Mucosa of gallbladder (tissue), 1 donor: Measurements from ENCODE around the gene HAPLN3. TPM values are rescaled to one million over a fixed set of nuclear protein-coding genes. Genes with fewer than 3 reads are reported as not detected.

Source experiments
- DNase-seq: peaks from one replicate; pipeline ENCODE4 v3.0.0-alpha.2; 2020; ENCODE audit warnings: low spot score
- total RNA-seq: library from RNA; stranded (reverse); gene quantifications from one replicate; pipeline ENCODE4 v1.2.1, GENCODE V29; 2021
- donor health status: DM: no; HTN: no; CAD: no.

HAPLN3 gene
- total RNA-seq, 1 donor from 2014 or later, result 3.9 TPM

- DNase-seq, result no peak
Observed at GRCh38 chr15:88911766-88912118, 16.4 kb upstream of the HAPLN3 start.

- DNase-seq, result no peak
Observed at GRCh38 chr15:88909956-88910831, 14.8 kb upstream of the HAPLN3 start.

GRCh38 chr15:88908697-88909621 lies 13.6 kb upstream of the HAPLN3 start:
- no peak for DNase-seq

- DNase-seq, result no peak
Observed at GRCh38 chr15:88908123-88908522, 12.8 kb upstream of the HAPLN3 start.

- DNase-seq, result no peak
Observed at GRCh38 chr15:88907111-88907510, 11.8 kb upstream of the HAPLN3 start.

GRCh38 chr15:88906551-88906950 lies 11.2 kb upstream of the HAPLN3 start:
- no peak for DNase-seq

- DNase-seq, result no peak
Observed at GRCh38 chr15:88906130-88906529, 10.8 kb upstream of the HAPLN3 start.

GRCh38 chr15:88905576-88905975 lies 10.2 kb upstream of the HAPLN3 start:
- DNase-seq, result no peak

GRCh38 chr15:88904624-88905327 lies 9.4 kb upstream of the HAPLN3 start:
- DNase-seq, result peak; percentile 83

GRCh38 chr15:88904257-88904623 lies 8.9 kb upstream of the HAPLN3 start:
- no peak for DNase-seq

GRCh38 chr15:88902846-88903245 lies 7.5 kb upstream of the HAPLN3 start:
- no peak for DNase-seq

- DNase-seq, result no peak
Observed at GRCh38 chr15:88902221-88902835, 7.0 kb upstream of the HAPLN3 start.

GRCh38 chr15:88901508-88902220 lies 6.3 kb upstream of the HAPLN3 start:
- DNase-seq, result no peak

- DNase-seq, result no peak
Observed at GRCh38 chr15:88900982-88901418, 5.7 kb upstream of the HAPLN3 start.

GRCh38 chr15:88900309-88900981 lies 5.1 kb upstream of the HAPLN3 start:
- DNase-seq, result no peak

GRCh38 chr15:88899251-88899650 lies 3.9 kb upstream of the HAPLN3 start:
- DNase-seq, result no peak

GRCh38 chr15:88898736-88899135 lies 3.4 kb upstream of the HAPLN3 start:
- no peak for DNase-seq

GRCh38 chr15:88897456-88898194 lies 2.3 kb upstream of the HAPLN3 start:
- DNase-seq, result peak; percentile 80

GRCh38 chr15:88897142-88897455 lies 1.8 kb upstream of the HAPLN3 start:
- DNase-seq, result no peak
